Memory B cell (primary cell): ENCODE results near the gene POLR1G.

Experiments
- ATAC-seq: fragments of 150-1000 bp; cut with Tn5 transposase; 2 replicates; pipeline ENCODE4 v1.10.0; 2021; ENCODE audit warnings: low read depth, mild to moderate bottlenecking, moderate library complexity
- DNase-seq, 2 donors: peaks; one replicate each; pipeline ENCODE4 v3.0.0; 2022; ENCODE audit warnings: low spot score in 2 of 2
- H3K27ac Mint-ChIP-seq: one replicate; pipeline ENCODE4 v1.8.0; 2022; ENCODE audit warnings: mild to moderate bottlenecking, moderate library complexity, mixed read lengths
- H3K27me3 Mint-ChIP-seq: one replicate; pipeline ENCODE4 v1.8.0; 2022; ENCODE audit warnings: mixed read lengths
- H3K36me3 Mint-ChIP-seq: one replicate; pipeline ENCODE4 v1.8.0; 2022; ENCODE audit warnings: mild to moderate bottlenecking, mixed read lengths
- H3K4me1 Mint-ChIP-seq: one replicate; pipeline ENCODE4 v1.8.0; 2022; ENCODE audit warnings: mixed read lengths
- H3K4me3 Mint-ChIP-seq: one replicate; pipeline ENCODE4 v1.8.0; 2022; ENCODE audit warnings: mild to moderate bottlenecking, moderate library complexity, mixed read lengths
- H3K9me3 Mint-ChIP-seq: one replicate; pipeline ENCODE4 v1.8.0; 2022; ENCODE audit warnings: mixed read lengths

Gene POLR1G

GRCh38 chr19:45440873-45441654 lies 34.6 kb downstream of the POLR1G start:
- Mint-ChIP-seq H3K4me1 (peaks cover 38% of the 10 kb centered on the region), H3K36me3 (no peaks in the 10 kb centered on the region), H3K27ac (peak overlapping the region; percentile 91), H3K4me3 (peak overlapping the region; percentile 89), H3K9me3 (no peaks in the 10 kb centered on the region), H3K27me3 (no peaks in the 10 kb centered on the region)
- no peak for DNase-seq
- ATAC-seq = no peak

- no peaks in the 10 kb centered on the region for H3K9me3 Mint-ChIP-seq
- no peaks in the 10 kb centered on the region for H3K36me3 Mint-ChIP-seq
- DNase-seq (no peak), ATAC-seq (no peak)
- H3K27ac Mint-ChIP-seq = peak overlapping the region; percentile 100
- H3K4me3 Mint-ChIP-seq = peak overlapping the region; percentile 97
- peaks cover 41% of the 10 kb centered on the region for H3K4me1 Mint-ChIP-seq
- no peaks in the 10 kb centered on the region for H3K27me3 Mint-ChIP-seq
Measured at GRCh38 chr19:45442408-45442777, 35.9 kb downstream of the POLR1G start.

- DNase-seq (peak; percentile 66 to 67), ATAC-seq (peak; percentile 56)
- Mint-ChIP-seq H3K27ac (peak overlapping the region; percentile 100), H3K4me3 (peak overlapping the region; percentile 97), H3K36me3 (no peaks in the 10 kb centered on the region), H3K9me3 (no peaks in the 10 kb centered on the region), H3K27me3 (no peaks in the 10 kb centered on the region), H3K4me1 (peaks cover 41% of the 10 kb centered on the region)
Measured at GRCh38 chr19:45442778-45443461, 36.5 kb downstream of the POLR1G start.

GRCh38 chr19:45443462-45444317 lies 37.2 kb downstream of the POLR1G start:
- Mint-ChIP-seq H3K9me3 (no peaks in the 10 kb centered on the region), H3K36me3 (peaks cover 2% of the 10 kb centered on the region), H3K4me1 (peaks cover 44% of the 10 kb centered on the region), H3K27ac (peak overlapping the region; percentile 100), H3K27me3 (no peaks in the 10 kb centered on the region), H3K4me3 (peak overlapping the region; percentile 97)
- peak; percentile 64 to 75 for DNase-seq
- peak; percentile 12 for ATAC-seq

- Mint-ChIP-seq H3K36me3 (peaks cover 2% of the 10 kb centered on the region), H3K4me3 (peak overlapping the region; percentile 97), H3K9me3 (no peaks in the 10 kb centered on the region), H3K4me1 (peaks cover 46% of the 10 kb centered on the region), H3K27me3 (no peaks in the 10 kb centered on the region), H3K27ac (peak overlapping the region; percentile 100)
- ATAC-seq (peak; percentile 62), DNase-seq (peak; percentile 93 to 94)
Measured at GRCh38 chr19:45444318-45445041, 38.0 kb downstream of the POLR1G start.

GRCh38 chr19:45445139-45445538 lies 38.7 kb downstream of the POLR1G start:
- Mint-ChIP-seq H3K36me3 (peaks cover 2% of the 10 kb centered on the region), H3K27ac (peak overlapping the region; percentile 100), H3K4me3 (peak overlapping the region; percentile 97), H3K4me1 (peaks cover 46% of the 10 kb centered on the region), H3K27me3 (no peaks in the 10 kb centered on the region), H3K9me3 (no peaks in the 10 kb centered on the region)
- DNase-seq = no peak
- no peak for ATAC-seq

- DNase-seq = no peak
- Mint-ChIP-seq H3K27me3 (no peaks in the 10 kb centered on the region), H3K4me1 (peaks cover 44% of the 10 kb centered on the region), H3K27ac (peak overlapping the region; percentile 100), H3K4me3 (peak overlapping the region; percentile 19), H3K9me3 (no peaks in the 10 kb centered on the region), H3K36me3 (peaks cover 2% of the 10 kb centered on the region)
- no peak for ATAC-seq
Measured at GRCh38 chr19:45446295-45446694, 39.9 kb downstream of the POLR1G start.

- Mint-ChIP-seq H3K27me3 (no peaks in the 10 kb centered on the region), H3K36me3 (peaks cover 2% of the 10 kb centered on the region), H3K9me3 (no peaks in the 10 kb centered on the region), H3K4me1 (peaks cover 50% of the 10 kb centered on the region), H3K4me3 (no peak overlapping the region), H3K27ac (no peak overlapping the region)
- DNase-seq (no peak), ATAC-seq (no peak)
Measured at GRCh38 chr19:45446944-45447343, 40.5 kb downstream of the POLR1G start.

- H3K36me3 Mint-ChIP-seq = peaks cover 2% of the 10 kb centered on the region
- no peaks in the 10 kb centered on the region for H3K9me3 Mint-ChIP-seq
- no peak for DNase-seq
- H3K27ac Mint-ChIP-seq = peak overlapping the region; percentile 29
- no peak overlapping the region for H3K4me3 Mint-ChIP-seq
- no peak for ATAC-seq
- peaks cover 45% of the 10 kb centered on the region for H3K4me1 Mint-ChIP-seq
- H3K27me3 Mint-ChIP-seq = no peaks in the 10 kb centered on the region
Measured at GRCh38 chr19:45448425-45448756, 41.9 kb downstream of the POLR1G start.

- H3K4me1 Mint-ChIP-seq = peaks cover 43% of the 10 kb centered on the region
- peak overlapping the region; percentile 61 for H3K4me3 Mint-ChIP-seq
- peak overlapping the region; percentile 66 for H3K27ac Mint-ChIP-seq
- DNase-seq (no peak), ATAC-seq (no peak)
- H3K36me3 Mint-ChIP-seq = peaks cover 2% of the 10 kb centered on the region
- no peaks in the 10 kb centered on the region for H3K9me3 Mint-ChIP-seq
- no peaks in the 10 kb centered on the region for H3K27me3 Mint-ChIP-seq
Measured at GRCh38 chr19:45448887-45449299, 42.4 kb downstream of the POLR1G start.

- peaks cover 2% of the 10 kb centered on the region for H3K36me3 Mint-ChIP-seq
- peak overlapping the region; percentile 100 for H3K27ac Mint-ChIP-seq
- peak overlapping the region; percentile 94 for H3K4me3 Mint-ChIP-seq
- DNase-seq (no peak), ATAC-seq (peak; percentile 9)
- H3K9me3 Mint-ChIP-seq = no peaks in the 10 kb centered on the region
- no peaks in the 10 kb centered on the region for H3K27me3 Mint-ChIP-seq
- peaks cover 39% of the 10 kb centered on the region for H3K4me1 Mint-ChIP-seq
Measured at GRCh38 chr19:45450012-45450333, 43.5 kb downstream of the POLR1G start.

- peak; percentile 67 to 71 for DNase-seq
- peak overlapping the region; percentile 100 for H3K27ac Mint-ChIP-seq
- H3K4me3 Mint-ChIP-seq = peak overlapping the region; percentile 95
- no peaks in the 10 kb centered on the region for H3K27me3 Mint-ChIP-seq
- H3K4me1 Mint-ChIP-seq = peaks cover 42% of the 10 kb centered on the region
- peaks cover 2% of the 10 kb centered on the region for H3K36me3 Mint-ChIP-seq
- no peaks in the 10 kb centered on the region for H3K9me3 Mint-ChIP-seq
- ATAC-seq = peak; percentile 49
Measured at GRCh38 chr19:45451131-45451849, 44.8 kb downstream of the POLR1G start.

GRCh38 chr19:45451850-45452387 lies 45.5 kb downstream of the POLR1G start:
- ATAC-seq (no peak), DNase-seq (no peak)
- H3K4me1 Mint-ChIP-seq = peaks cover 44% of the 10 kb centered on the region
- peaks cover 2% of the 10 kb centered on the region for H3K36me3 Mint-ChIP-seq
- peak overlapping the region; percentile 100 for H3K27ac Mint-ChIP-seq
- H3K4me3 Mint-ChIP-seq = peak overlapping the region; percentile 95
- H3K27me3 Mint-ChIP-seq = no peaks in the 10 kb centered on the region
- no peaks in the 10 kb centered on the region for H3K9me3 Mint-ChIP-seq
